Sigmoid colon (tissue), 7 donors: ENCODE measurements around the gene ARHGEF17. TPM values are rescaled to one million over a fixed set of nuclear protein-coding genes. Genes with fewer than 3 reads are reported as not detected.

ENCODE experiments used
- DNase-seq: peaks from one replicate; pipeline ENCODE4 v3.0.0-alpha.2; 2019
- H3K27ac ChIP-seq, 4 donors: fragments of 200-600 bp; sonication (generic); one replicate each; pipeline ENCODE4 v1.5.1; 2016 to 2019; ENCODE audit warnings: mild to moderate bottlenecking in 1 of 4
- H3K27me3 ChIP-seq, 3 donors: fragments of 200-600 bp; sonication (generic); one replicate each; pipeline ENCODE4 v1.5.1; 2019; ENCODE audit warnings: mild to moderate bottlenecking in 1 of 3
- H3K36me3 ChIP-seq, 4 donors: fragments of 200-600 bp; sonication (generic); one replicate each; pipeline ENCODE4 v1.5.1; 2016 to 2019
- H3K4me1 ChIP-seq, 4 donors: fragments of 200-600 bp; sonication (generic); one replicate each; pipeline ENCODE4 v1.5.1; 2017 to 2019
- H3K4me3 ChIP-seq, 4 donors: fragments of 200-600 bp; sonication (generic); one replicate each; pipeline ENCODE4 v1.5.1; 2017 to 2019; ENCODE audit warnings: mild to moderate bottlenecking in 2 of 4, moderate library complexity in 1 of 4
- H3K9me3 ChIP-seq, 4 donors: fragments of 200-600 bp in 3 of 4; sonication (generic) in 3 of 4; one replicate each; pipeline versions ENCODE4 v1.5.1 to v1.6.1; 2013 to 2019
- CTCF ChIP-seq, 4 experiments: fragments of 450-650 bp in 3 of 4; fragments of 200-600 bp in 1 of 4; IDR thresholded peaks; one replicate each; pipeline ENCODE4 v1.5.1; 2016 to 2019; ENCODE audit warnings: antibody characterized with exemption in 4 of 4, mild to moderate bottlenecking in 3 of 4, moderate library complexity in 2 of 4
- EP300 ChIP-seq, 4 donors: sonication (generic); formaldehyde crosslinking; IDR thresholded peaks; one replicate each; pipeline ENCODE4 v1.6.1; 2017; ENCODE audit warnings: antibody characterized with exemption in 4 of 4
- POLR2A ChIP-seq, 2 donors: fragments of 450-650 bp; IDR thresholded peaks; one replicate each; pipeline ENCODE4 v1.6.1; 2016; ENCODE audit warnings: antibody characterized with exemption in 2 of 2, mild to moderate bottlenecking in 2 of 2, moderate library complexity in 2 of 2
- POLR2AphosphoS5 ChIP-seq, 4 donors: sonication (generic); formaldehyde crosslinking; IDR thresholded peaks; one replicate each; pipeline ENCODE4 v1.6.1; 2017; ENCODE audit warnings: antibody characterized with exemption in 4 of 4
- WGBS, 2 donors: extraction: QIAGEN DNeasy Blood & Tissue Kit; methylation state at CpG; one replicate each; pipeline ENCODE4 v1.1.7; 2013; 5-methylcytosine and 5-hydroxymethylcytosine counted together
- intact Hi-C: fragments of 100-400 bp; cut with DNase I; formaldehyde crosslinking; loops from one replicate; pipeline ENCODE4 v1.15.1; 2023
- polyA plus RNA-seq, 3 donors: library from polyadenylated mRNA; stranded (reverse); fragments of 200-250 nt; gene quantifications; one replicate each; pipeline ENCODE4 v1.2.3, GENCODE V29; 2013
- total RNA-seq, 4 donors: library from RNA; depleted of rRNA; stranded (reverse); fragments of >200 nt; gene quantifications; one replicate each; pipeline ENCODE4 v1.1.0, GENCODE V29; 2016
- donor health status: healthy with polysubstance abuse.
- donor health status: Bipolar disorder and iron deficiency.
- donor health status: healthy.

The ARHGEF17 gene
- total and polyA plus RNA-seq, 7 donors, result 1.8 to 104 (median 38.2) TPM

- Histone ChIP-seq H3K4me3 (no peak overlapping the region), H3K4me1 (no peaks in the 10 kb centered on the region), H3K27ac (no peak overlapping the region), H3K36me3 (no peaks in the 10 kb centered on the region), H3K9me3 (no peaks in the 10 kb centered on the region), H3K27me3 (no peaks in the 10 kb centered on the region)
- no peak for TF ChIP-seq EP300 (IDR thresholded peaks at IDR 0.05)
- TF ChIP-seq POLR2A (IDR thresholded peaks at IDR 0.05), result no peak
- no peak for TF ChIP-seq CTCF (IDR thresholded peaks at IDR 0.05)
- no peak for TF ChIP-seq POLR2AphosphoS5 (IDR thresholded peaks at IDR 0.05)
- peak; percentile 46 for DNase-seq
- WGBS, 2 donors, result 97% methylated on average over 4 of the region's 4 CpGs
- intact Hi-C loops, result no loop called here
Observed at GRCh38 chr11:73275381-73275750, 32.7 kb upstream of the ARHGEF17 start.

GRCh38 chr11:73277467-73277866, 30.6 kb upstream of the ARHGEF17 start:
- DNase-seq, result no peak
- 71 to 86% methylated on average over 3 of the region's 3 CpGs for WGBS, 2 donors
- intact Hi-C loops, result no loop called here

GRCh38 chr11:73280626-73281025, 27.4 kb upstream of the ARHGEF17 start:
- no peak overlapping the region for H3K27ac ChIP-seq
- TF ChIP-seq POLR2AphosphoS5 (IDR thresholded peaks at IDR 0.05) (peak in 1 of 4 donors; percentile 9), EP300 (IDR thresholded peaks at IDR 0.05) (no peak), CTCF (IDR thresholded peaks at IDR 0.05) (no peak)
- intact Hi-C loops, result no loop called here
- 70 to 73% methylated on average over 5 of the region's 5 CpGs for WGBS, 2 donors
- no peak for DNase-seq
- H3K4me3 ChIP-seq, result no peak overlapping the region
- no peaks in the 10 kb centered on the region for H3K9me3 ChIP-seq
- no peaks in the 10 kb centered on the region for H3K27me3 ChIP-seq
- H3K36me3 ChIP-seq, result no peaks in the 10 kb centered on the region
- H3K4me1 ChIP-seq, result no peaks in the 10 kb centered on the region

More at GRCh38 chr11:73277467-73277866, 30.6 kb upstream of the ARHGEF17 start:
- H3K27ac ChIP-seq, result no peak overlapping the region
- no peaks in the 10 kb centered on the region for H3K36me3 ChIP-seq
- no peaks in the 10 kb centered on the region for H3K27me3 ChIP-seq
- TF ChIP-seq POLR2AphosphoS5 (IDR thresholded peaks at IDR 0.05), result no peak
- TF ChIP-seq CTCF (IDR thresholded peaks at IDR 0.05), result no peak
- TF ChIP-seq POLR2A (IDR thresholded peaks at IDR 0.05), result no peak
- no peak for TF ChIP-seq EP300 (IDR thresholded peaks at IDR 0.05)
- H3K4me3 ChIP-seq, result no peak overlapping the region
- no peaks in the 10 kb centered on the region for H3K4me1 ChIP-seq
- H3K9me3 ChIP-seq, result no peaks in the 10 kb centered on the region

- no peak overlapping the region for H3K4me3 ChIP-seq
- H3K27ac ChIP-seq, result peak overlapping the region in 2 of 4 donors; percentile 1 to 5
- no peaks in the 10 kb centered on the region for H3K36me3 ChIP-seq
- H3K9me3 ChIP-seq, result no peaks in the 10 kb centered on the region
- H3K4me1 ChIP-seq, result no peaks in the 10 kb centered on the region
- WGBS, 2 donors, result 92 to 95% methylated on average over 3 of the region's 3 CpGs
- TF ChIP-seq POLR2A (IDR thresholded peaks at IDR 0.05) (no peak), EP300 (IDR thresholded peaks at IDR 0.05) (no peak), POLR2AphosphoS5 (IDR thresholded peaks at IDR 0.05) (no peak), CTCF (IDR thresholded peaks at IDR 0.05) (no peak)
- H3K27me3 ChIP-seq, result no peaks in the 10 kb centered on the region
- DNase-seq, result no peak
- intact Hi-C loops, result no loop called here
Observed at GRCh38 chr11:73281201-73281741, 26.8 kb upstream of the ARHGEF17 start.
